Activated CD8-positive, alpha-beta memory T cell treated with anti-CD3 and anti-CD28 coated beads, Interleukin-2, amount 50 U/mL, for 1 hour (primary cell): ENCODE results near the gene CREM.
"Not testable (repeated sequence)": the region's sequence is repeated elsewhere in the genome, so short reads cannot be mapped to it uniquely, and the experiment has no call there.

Experiments used
- DNase-seq: peaks from one replicate; pipeline ENCODE4 v3.0.0-alpha.2; 2020; ENCODE audit errors: extremely low read depth

CREM gene

GRCh38 chr10:35126530-35127288 lies at the start of gene CREM:
TSS of gene CREM (plus strand) at chr10:35126846. CDS start at chr10:35137836, 10,990 bp downstream.
- DNase-seq, result peak; percentile 100

- DNase-seq, result no peak
These were observed 47.4 kb upstream of the CREM start for GRCh38 chr10:35079265-35079664.

- no peak for DNase-seq
These were observed 46.9 kb upstream of the CREM start for GRCh38 chr10:35079763-35080162.

GRCh38 chr10:35080261-35080660 lies 46.4 kb upstream of the CREM start:
- not testable (repeated sequence) for DNase-seq

- DNase-seq, result no peak
These were observed 43.4 kb upstream of the CREM start for GRCh38 chr10:35083242-35083641.

- no peak for DNase-seq
These were observed 37.0 kb upstream of the CREM start for GRCh38 chr10:35089611-35090161.

- peak; percentile 81 for DNase-seq
These were observed 36.3 kb upstream of the CREM start, which contains the start of gene CUL2 for GRCh38 chr10:35090162-35090954. TSS of gene CUL2 (minus strand) at chr10:35090341. CDS start at chr10:35071317, 19,024 bp downstream.

- no peak for DNase-seq
These were observed 34.5 kb upstream of the CREM start for GRCh38 chr10:35091994-35092790.

- DNase-seq, result no peak
These were observed 33.8 kb upstream of the CREM start for GRCh38 chr10:35092851-35093250.

GRCh38 chr10:35096312-35096711 lies 30.3 kb upstream of the CREM start:
- no peak for DNase-seq

- DNase-seq, result no peak
These were observed 29.1 kb upstream of the CREM start for GRCh38 chr10:35097510-35097909.

GRCh38 chr10:35103882-35104281 lies 22.8 kb upstream of the CREM start:
- no peak for DNase-seq

- DNase-seq, result no peak
These were observed 14.1 kb upstream of the CREM start for GRCh38 chr10:35112571-35112970.

- no peak for DNase-seq
These were observed 7.3 kb upstream of the CREM start for GRCh38 chr10:35119378-35119777.

- no peak for DNase-seq
These were observed 2.1 kb upstream of the CREM start for GRCh38 chr10:35124540-35124939.

- no peak for DNase-seq
These were observed 550 bp upstream of the CREM start for GRCh38 chr10:35126062-35126529.

GRCh38 chr10:35127289-35127891 lies 744 bp downstream of the CREM start:
- DNase-seq, result peak; percentile 32

- DNase-seq, result no peak
These were observed 2.6 kb downstream of the CREM start for GRCh38 chr10:35129185-35129674.

- no peak for DNase-seq
These were observed 4.0 kb downstream of the CREM start for GRCh38 chr10:35130663-35131062.

- DNase-seq, result no peak
These were observed 6.1 kb downstream of the CREM start for GRCh38 chr10:35132727-35133126.

GRCh38 chr10:35133586-35133985 lies 6.9 kb downstream of the CREM start:
- no peak for DNase-seq
